ENCODE results near the gene TRMT2A.

The TRMT2A gene

GRCh38 chr22:20112623-20113511 is 4.2 kb downstream of the TRMT2A start:
- DNase-seq (ENCODE audit: low read depth in 1 of 2, low spot score in 1 of 2): no peak
- Histone ChIP-seq H3K4me3 (replicated peaks; ENCODE audit: insufficient read depth, low read length) (no peak overlapping the region), H3K27ac (replicated peaks) (no peak overlapping the region), H3K27me3 (ENCODE audit: insufficient read depth, poor library complexity, severe bottlenecking) (no peaks in the 10 kb centered on the region)
- no peak; the same call in 1 of the 2 replicates for TF ChIP-seq POLR2AphosphoS5 (IDR thresholded peaks at IDR 0.05; ENCODE audit: low read depth)
- no peak for TF ChIP-seq SPI1 (IDR thresholded peaks at IDR 0.05; ENCODE audit: borderline replicate concordance, low read depth)
- TF ChIP-seq REST (IDR thresholded peaks at IDR 0.05; ENCODE audit: insufficient replicate concordance, low read depth): no peak
- TF ChIP-seq GABPA (IDR thresholded peaks at IDR 0.05; ENCODE audit: low read depth): no peak
- no peak for TF ChIP-seq CTCF (IDR thresholded peaks at IDR 0.05; ENCODE audit: insufficient read depth, low read length)

GRCh38 chr22:20111689-20112622 is 5.1 kb downstream of the TRMT2A start:
- DNase-seq (ENCODE audit: low read depth in 1 of 2, low spot score in 1 of 2): no peak
- no peak for TF ChIP-seq REST (IDR thresholded peaks at IDR 0.05; ENCODE audit: insufficient replicate concordance, low read depth)
- TF ChIP-seq POLR2AphosphoS5 (IDR thresholded peaks at IDR 0.05; ENCODE audit: low read depth): peak; percentile 36; the same call in 1 of the 2 replicates
- H3K27ac ChIP-seq (replicated peaks): 0 out of 2 replicates have a peak overlapping the region, but pooled peaks have one; percentile 3
- no peak overlapping the region for H3K4me3 ChIP-seq (replicated peaks; ENCODE audit: insufficient read depth, low read length)
- no peaks in the 10 kb centered on the region for H3K27me3 ChIP-seq (ENCODE audit: insufficient read depth, poor library complexity, severe bottlenecking)

- no peaks in the 10 kb centered on the region for H3K27me3 ChIP-seq (ENCODE audit: insufficient read depth, poor library complexity, severe bottlenecking)
- no peak overlapping the region; the same call in 1 of the 2 replicates for H3K27ac ChIP-seq (replicated peaks)
- H3K4me3 ChIP-seq (replicated peaks; ENCODE audit: insufficient read depth, low read length): no peak overlapping the region
- peak; percentile 45 to 52 for DNase-seq (ENCODE audit: low read depth in 1 of 2, low spot score in 1 of 2)
- TF ChIP-seq REST (IDR thresholded peaks at IDR 0.05; ENCODE audit: insufficient replicate concordance, low read depth) (no peak), CTCF (IDR thresholded peaks at IDR 0.05; ENCODE audit: insufficient read depth, low read length) (peak; percentile 17), POLR2AphosphoS5 (IDR thresholded peaks at IDR 0.05; ENCODE audit: low read depth) (peak; percentile 90)
Measured at GRCh38 chr22:20111045-20111688, 5.9 kb downstream of the TRMT2A start.
